ENCODE measurements around the gene CEMIP2.
A peak's percentile ranks its signal among the peaks of the same experiment; 100 is the strongest.
"Not testable (repeated sequence)": the region's sequence is repeated elsewhere in the genome, so short reads cannot be mapped to it uniquely, and the experiment has no call there.

The CEMIP2 gene

DNA sequence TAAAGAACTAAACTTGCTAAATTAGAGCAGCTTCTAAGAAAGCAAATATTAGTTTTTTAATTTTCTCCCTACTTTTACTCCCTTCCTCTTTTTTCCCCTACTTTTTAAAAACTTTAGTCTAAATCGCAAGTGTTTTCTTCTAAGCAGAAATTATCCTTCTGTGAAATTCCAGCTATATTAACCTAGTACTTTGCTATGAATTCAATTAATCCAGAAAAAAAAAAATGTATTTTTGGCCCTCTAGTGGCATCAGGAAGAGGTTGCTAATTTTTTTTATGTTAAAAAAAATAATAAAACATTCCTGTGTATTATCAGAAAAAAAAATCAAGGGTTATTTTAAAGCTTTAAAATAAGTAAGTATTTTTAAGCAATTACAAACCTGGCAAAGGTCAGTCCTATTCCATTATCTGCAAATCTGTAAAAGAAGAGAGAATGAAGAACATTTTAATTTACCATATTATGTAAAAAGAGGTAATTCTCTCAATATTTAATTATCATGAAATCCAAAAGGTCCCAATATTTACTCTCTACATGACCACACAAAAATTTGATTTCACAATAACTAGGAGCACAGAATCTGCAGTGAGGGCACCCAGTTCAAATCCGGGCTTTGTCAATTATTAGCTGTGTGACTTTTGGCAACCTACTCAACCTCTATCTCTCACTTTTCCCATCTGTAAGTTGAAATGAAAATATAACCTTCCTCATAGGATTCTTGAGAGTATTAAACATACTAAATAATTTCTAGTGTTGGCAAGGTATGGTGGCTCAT, 52.0 kb downstream of the CEMIP2 start:
- DNase-seq (ENCODE audit: low read depth in 2 of 2), result no peak

DNA sequence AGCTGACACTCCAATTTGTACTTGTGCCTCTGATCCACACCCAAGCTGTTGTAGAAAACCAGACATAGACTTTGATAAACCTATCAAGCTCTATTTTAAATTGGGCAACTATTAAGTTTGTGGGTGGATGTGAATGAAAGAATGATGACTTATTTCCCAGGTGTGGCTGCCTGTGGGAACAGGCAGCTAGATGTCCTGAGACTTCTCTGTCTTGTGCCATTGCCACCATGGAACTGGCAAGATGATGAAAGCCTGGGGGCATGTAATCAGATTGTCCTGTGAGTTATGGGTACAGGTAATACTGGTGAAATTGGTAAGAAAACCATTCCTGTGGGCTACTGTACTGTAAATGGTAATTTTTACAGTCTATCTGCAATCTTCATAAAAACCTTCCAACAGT, 57.5 kb downstream of the CEMIP2 start:
- no peak for DNase-seq (ENCODE audit: low read depth in 2 of 2)

DNA sequence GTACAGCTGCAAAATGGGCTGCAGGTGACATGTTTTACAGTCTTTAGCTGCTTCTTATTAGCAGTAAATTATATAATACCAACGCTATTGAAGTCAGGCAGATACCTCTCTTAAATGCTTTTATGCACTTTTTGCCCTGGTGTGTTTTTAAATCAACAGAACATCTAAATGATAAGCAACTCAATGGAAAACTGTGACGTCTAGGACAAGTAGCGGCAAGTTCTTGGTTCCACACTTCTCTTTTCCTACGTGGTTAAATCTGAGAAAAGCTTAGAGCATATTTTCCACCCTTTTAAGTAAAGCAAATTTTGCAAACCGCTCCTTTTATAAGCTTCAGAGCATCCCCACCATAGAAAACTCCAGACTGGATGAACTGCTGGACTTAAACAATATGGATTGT, 58.1 kb downstream of the CEMIP2 start:
- no peak for DNase-seq (ENCODE audit: low read depth in 2 of 2)

DNA sequence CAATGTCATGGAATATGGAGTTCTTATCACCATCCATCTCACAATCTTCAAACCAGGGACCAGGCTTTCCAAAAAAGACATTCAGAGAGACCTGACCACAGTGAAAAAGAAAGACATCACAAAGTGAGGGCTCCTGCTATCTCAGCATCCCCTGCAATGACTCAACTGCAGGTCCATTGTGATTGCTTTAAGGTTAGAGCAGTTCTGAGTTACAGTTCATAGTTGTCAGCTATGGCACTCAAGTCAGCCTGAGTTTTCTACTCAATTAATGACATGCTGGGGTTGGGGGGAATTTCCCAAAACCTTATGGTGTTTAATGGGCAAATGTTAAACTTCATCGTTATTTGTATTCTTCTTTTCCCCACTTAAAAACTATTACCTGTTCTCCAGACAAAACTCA, 58.9 kb downstream of the CEMIP2 start:
- no peak for DNase-seq (ENCODE audit: low read depth in 2 of 2)

DNA sequence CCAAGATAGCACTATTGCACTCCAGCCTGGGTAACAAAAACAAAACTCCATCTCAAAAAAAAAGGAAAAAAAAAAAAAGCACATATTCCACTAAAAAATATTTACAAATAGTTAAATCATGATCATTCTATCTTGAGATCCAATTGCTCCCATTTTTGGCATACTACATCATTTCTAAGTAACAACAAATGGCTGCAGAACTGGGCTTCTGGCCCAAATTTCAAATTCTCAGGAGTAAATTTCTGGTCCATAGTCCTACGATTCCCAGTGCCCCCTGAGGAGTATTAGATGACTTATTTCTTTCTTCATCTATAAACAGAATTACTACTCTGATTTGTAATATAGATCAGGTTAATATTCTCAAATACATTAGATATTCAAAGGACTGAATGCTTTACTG, 62.1 kb downstream of the CEMIP2 start:
- no peak for DNase-seq (ENCODE audit: low read depth in 2 of 2)

DNA sequence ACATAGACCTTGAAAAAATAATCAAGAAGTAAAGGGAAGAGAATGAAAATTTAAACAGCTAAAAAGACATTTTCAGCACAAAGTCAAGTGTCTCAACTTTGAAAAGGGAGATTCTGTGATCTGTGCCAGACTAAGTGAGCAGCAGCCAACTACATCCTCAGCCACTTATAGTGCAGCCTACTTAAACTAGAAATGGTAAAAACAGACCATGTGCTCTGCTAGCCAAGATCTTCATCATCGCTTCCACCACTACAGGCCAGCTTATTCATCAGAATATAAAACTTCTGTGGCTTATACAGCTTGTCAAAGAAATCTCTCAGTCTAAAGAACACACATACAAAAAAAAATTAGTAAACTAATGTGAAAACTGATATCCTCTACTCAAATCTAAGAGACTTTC, 63.5 kb downstream of the CEMIP2 start:
- DNase-seq (ENCODE audit: low read depth in 2 of 2), result no peak

DNA sequence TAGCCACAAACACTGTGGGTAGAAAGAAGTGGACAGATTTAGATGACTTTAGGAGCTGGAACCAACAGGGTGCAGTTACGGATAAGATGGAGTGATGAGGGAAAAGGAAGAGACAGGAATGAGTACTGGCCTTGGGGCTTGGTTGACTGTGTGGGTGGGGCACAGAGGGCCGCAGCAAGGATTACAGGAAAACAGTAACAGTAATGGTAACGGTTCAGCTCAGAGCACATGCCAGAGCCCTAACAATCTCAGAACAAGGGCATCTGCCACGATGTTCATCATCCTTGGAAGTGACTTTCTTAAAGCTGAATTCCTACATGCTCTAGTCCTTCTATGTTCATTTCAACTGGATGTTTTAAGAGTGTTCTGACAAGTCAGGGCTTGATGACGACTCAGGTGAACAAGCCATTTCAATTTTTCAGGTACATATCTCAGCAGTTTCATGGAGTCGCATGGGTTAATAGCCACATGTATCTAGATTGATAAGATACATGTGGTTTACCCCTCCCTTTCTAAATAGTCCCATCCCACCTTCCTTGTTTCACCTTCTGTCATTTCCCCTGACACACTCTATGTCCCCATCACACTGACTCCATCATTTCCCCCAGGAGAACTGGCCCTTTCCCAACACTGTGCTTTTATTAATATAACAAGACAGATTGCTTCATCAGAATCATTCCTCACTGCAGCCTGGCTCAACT, 65.0 kb downstream of the CEMIP2 start:
- no peak for DNase-seq (ENCODE audit: low read depth in 2 of 2)

DNA sequence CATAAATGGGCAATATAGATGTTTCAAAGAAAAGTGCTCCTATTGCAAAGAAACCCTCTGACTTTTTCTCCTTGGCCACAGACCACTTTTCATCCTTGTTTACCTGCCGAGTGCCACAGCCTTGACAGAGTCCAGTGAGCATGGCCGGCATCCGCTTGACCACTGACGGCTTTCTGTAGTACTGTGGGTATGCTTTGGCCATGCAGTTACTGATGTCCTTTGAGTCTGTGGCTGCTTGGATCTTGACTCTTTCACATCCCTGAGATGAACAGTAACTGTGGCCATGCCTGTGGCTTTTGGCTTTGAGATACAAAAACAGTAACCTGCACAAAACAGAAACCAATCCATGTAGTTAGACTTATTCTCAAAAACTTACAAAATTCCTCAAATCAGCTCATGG, 70.4 kb downstream of the CEMIP2 start:
- no peak for DNase-seq (ENCODE audit: low read depth in 2 of 2)

DNA sequence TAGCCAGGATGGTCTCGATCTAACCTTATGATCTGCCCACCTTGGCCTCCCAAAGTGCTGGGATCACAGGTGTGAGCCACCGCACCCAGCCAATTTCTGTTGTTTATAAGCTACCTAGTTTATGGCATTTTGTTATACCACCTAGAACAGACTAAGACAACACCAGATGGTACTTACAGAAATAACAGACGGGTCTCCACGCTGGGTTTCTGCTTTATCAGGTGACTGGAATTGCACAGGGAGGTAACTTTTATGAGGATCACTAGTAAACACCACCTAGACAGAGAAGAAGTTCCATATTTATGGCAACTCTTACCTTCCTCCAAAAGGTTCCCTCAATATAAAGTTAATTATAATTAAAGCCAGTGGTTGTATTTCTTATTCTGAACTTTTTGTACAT, 74.0 kb downstream of the CEMIP2 start:
- DNase-seq (ENCODE audit: low read depth in 2 of 2), result no peak

DNA sequence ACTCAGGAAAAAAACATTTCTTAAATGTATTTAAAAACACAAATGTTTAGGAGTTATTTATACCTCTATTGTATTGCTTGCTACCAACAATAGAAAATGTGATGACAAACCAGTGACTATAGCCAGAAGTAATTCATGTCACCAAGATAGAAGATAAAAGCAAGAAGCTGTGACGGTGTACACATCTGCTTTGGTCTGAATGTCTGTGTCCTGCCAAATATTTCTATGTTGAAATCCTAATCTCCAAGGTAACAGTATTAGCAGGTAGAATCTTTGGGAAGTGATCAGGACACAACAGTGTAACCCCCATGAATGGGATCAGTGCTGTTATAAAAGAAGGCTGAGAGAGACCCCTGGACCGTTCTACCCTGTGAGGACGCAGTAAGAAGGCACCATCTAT, 74.7 kb downstream of the CEMIP2 start:
- DNase-seq (ENCODE audit: low read depth in 2 of 2), result no peak

DNA sequence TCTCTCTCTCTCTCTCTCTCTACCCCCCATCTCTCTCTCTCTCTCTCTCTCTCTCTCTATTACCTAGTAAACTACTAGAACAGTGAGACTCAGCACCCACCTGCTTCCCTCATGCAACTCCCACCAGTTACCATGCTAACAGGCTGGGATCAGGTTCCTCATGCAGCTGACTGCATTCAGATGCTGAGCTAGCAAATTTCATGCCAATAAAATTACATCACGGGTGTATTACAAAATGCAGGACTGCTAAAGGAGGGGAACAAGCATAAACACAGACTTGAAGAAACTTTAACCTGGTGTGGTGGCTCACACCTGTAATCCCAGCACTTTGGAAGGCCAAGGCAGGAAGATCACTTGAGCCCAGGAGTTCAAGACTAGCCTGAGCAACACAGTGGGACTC, 76.0 kb downstream of the CEMIP2 start:
- DNase-seq (ENCODE audit: low read depth in 2 of 2), result no peak

DNA sequence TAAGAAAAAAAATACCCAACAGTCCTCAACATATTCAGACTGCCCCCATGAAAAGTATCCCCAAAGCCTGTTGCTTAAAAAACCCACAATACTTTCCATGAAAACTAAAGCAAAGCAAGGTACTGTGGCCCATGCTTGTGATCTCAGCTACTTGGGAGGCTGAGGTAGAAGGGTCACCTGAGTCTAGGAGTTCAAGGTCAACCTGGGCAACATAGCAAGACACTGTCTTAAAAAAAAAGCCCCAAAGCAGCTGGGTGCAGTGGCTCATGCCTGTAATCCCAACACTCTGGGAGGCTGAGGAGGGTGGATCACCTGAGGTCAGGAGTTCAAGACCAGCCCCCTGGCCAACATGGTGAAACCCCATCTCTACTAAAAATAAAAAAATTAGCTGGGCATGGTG, 76.7 kb downstream of the CEMIP2 start:
- not testable (repeated sequence) for DNase-seq (ENCODE audit: low read depth in 2 of 2)

DNA sequence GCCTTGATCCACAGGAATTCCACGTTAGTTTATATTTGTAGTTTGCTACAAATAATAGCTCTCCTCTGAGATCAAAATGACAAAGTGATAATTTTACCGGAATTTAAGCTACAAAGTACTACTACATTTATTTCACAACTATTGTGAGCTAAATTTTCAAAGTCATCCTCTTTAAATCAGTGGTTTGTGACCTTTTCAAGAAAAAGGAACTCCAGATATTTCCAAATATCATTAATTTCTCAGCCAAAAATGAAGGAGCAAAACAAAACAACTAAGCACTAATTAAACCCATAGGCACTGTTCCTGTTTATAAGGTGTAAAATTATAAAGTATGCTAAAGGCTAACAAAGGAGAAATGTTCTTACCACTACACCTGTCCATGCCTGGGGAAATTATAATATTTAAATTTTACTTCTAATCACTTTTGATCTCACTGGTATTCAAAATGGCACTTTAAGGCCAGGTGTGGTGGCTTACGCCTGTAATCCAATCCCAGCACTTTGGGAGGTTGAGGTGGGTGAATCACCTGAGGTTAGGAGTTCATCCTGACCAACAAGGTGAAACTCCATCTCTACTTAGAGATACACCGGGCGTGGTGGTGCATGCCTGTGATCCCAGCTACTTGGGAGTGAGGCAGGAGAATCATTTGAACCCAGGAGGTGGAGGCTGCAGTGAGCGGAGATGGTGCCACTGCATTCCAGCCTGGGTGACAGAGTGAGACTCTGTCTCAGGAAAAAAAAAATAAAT, 77.5 kb downstream of the CEMIP2 start:
- DNase-seq (ENCODE audit: low read depth in 2 of 2), result no peak

DNA sequence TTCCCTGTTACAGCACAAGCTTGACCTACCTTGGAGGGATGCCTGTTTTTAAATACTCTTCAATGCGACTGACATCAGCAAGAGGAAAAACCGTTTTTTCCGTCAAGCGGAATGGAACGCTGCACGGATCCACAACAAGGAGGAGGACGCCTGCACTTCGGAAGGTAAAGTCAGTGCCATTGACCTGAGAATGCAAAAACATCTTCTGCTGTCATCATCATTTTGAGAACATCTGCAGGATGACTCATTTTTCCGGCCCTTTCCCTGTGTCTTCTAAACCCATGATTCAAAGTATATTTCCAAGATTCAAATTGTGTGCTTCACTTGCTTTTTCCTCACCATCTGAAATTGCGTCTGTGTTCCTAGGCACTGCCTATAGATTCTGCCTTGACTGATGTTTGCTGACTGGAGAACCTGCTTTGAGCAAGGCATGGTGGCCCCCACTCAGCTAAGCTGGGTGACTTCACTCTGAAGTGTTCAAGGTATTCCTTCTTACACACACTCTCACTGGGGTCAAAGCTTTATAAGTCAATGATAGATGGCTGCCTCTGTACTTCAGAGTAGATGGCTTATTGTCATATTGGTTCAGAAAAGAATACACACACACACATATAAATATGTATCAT, 78.1 kb downstream of the CEMIP2 start:
- DNase-seq (ENCODE audit: low read depth in 2 of 2), result no peak

DNA sequence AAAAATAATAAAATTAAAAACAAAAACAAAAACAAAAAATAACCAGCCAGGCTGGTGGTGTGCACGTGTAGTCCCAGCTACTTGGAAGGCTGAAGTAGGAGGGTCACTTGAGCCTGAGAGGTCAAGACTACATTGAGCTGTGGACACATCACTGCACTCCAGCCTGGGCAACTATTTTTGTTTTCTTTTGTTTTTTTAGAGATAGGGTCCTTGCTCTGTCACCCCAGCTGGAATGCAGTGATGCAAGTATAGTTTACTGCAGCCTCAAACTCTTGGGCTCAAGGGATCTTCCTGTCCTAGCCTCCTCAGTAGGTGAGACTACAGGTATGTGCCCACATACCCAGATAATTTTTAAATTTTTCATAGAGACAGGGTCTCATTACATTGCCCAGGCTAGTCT, 80.6 kb downstream of the CEMIP2 start:
- DNase-seq (ENCODE audit: low read depth in 2 of 2), result no peak

DNA sequence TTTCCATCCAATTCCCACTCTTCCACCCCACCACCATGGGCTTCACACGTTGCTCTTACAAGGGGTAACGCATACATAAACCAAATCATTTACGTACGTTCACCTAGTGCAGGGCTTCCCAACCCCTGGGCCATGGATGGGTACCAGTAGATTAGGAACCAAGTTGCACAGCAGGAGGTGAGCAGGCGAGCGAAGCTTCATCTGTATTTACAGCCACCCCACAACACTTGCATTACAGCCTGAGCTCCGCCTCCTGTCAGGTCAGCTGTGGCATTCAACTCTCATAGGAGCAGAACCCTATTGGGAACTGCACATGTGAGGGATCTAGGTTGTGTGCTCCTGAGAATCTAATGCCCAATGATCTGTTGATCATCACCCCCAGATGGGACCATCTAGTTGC, 82.3 kb downstream of the CEMIP2 start:
- no peak for DNase-seq (ENCODE audit: low read depth in 2 of 2)

DNA sequence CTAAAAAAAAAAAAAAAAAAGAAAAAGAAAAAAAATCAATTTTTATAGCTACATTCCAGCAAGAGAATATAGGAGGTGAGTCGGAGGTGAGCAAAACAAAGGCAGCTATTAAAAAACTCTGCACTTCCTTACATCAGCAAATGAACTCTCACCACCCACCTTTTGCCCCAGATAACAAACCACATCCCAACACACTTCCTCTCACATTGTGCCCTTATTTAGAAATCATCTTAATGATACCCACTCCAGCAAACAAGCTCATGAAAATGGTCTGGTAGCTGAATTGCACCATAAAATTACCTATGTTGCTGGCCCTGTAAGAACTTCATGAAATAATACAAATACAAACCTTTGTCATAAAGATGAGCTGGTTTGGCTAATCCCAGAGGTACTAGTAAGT, 82.9 kb downstream of the CEMIP2 start:
- no peak for DNase-seq (ENCODE audit: low read depth in 2 of 2)

DNA sequence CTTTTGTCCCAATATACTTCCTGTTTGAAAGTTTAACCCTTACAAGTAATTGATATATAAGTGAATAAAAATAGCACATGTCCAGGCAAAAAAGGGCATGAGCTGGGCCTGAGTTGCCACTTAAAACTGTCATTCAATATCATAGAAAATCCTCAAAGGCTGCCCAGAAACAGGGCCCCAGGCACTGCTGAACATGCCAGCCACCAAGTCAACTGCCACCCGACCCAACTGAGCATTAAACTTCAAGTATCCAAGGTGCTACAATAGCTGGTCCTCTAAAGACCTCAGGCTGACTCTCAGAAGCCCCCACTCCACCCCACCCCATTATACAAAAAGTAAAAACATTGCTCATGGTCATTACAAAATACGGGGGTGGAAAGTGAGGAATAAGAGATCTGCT, 83.7 kb downstream of the CEMIP2 start:
- DNase-seq (ENCODE audit: low read depth in 2 of 2), result no peak

DNA sequence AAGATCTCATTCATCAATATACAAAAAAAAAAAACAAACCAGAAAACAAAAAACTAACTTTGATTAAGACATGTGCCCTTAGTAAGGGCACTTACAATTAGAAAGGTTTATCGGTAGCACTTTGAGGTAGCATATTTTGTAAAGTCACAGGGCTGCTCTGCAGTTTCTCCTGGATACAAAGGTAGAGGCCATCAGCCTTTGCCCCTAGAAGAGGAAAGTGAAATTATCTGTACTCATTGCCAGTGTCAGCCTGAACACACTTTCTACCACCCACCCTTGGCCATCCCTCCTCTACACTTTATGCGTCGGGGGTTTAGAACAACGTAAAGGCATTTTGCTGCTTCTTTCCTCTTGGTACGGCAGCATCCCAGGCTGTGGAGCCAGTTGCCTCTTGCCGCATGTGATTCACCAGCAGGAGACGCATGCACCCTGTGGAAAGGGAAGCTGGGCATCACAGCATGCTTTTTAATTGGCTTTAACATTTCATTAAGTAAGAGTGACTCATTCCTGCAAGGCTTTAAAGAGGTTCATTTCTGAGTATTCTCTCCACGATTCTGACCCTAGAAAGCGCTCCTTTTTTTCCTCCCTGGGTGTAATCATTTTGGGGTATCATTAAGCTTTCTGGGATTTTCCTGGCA, 84.6 kb downstream of the CEMIP2 start:
- peak; percentile 31 to 44 for DNase-seq (ENCODE audit: low read depth in 2 of 2)

DNA sequence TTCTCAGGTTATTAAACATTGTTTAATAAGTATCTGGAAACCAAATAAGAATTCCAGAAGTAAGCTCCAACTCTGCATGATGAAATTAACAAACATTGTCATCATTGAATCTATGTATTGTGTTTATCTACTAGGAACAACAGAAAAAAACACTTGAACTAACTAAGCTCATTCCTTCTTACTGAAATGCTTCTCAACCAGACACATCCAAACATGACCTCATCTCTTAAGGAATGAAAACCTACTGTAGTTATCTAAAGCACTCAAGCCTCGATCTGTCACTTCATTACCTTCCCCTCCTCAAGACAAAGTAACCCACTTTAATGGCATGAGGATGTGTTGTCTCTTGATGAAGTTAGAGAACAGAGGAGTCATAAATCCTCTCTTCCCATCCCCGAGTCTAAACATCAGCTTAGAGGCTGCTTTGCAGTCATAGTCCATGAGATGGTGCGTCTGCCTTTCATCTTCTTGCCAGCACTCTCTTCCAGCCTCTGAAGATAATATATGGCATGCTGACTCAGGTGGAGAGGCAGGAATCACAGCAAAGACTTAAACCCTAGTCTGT, 86.5 kb downstream of the CEMIP2 start:
- DNase-seq (ENCODE audit: low read depth in 2 of 2), result peak; percentile 36 to 42

DNA sequence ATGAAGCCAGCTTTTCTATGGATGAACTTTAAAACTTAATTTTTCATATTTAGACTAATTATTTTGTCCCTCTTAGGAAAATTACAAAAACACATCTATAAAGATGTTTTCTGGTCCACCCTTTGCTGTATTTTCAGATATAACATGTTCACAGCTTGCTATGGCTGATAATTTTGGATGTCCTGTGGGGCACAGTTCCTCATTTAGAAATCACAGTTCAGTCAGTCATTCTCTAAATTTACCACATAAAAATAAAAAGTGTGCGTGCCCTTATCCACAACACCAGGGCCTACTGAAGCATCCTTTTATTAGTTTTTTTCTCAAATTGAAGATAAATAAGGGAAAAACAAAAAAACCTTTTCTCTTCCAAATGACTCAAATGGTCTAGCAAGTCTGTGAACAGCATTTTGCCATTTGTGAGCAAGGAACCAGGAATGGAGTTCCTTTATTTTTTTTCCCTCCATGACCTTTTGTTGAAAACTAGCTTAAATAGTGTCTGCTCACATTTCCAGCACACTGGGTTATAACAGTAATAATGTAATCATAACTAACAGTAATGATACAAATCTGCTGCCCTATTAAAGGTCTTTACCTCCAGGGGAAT, 87.1 kb downstream of the CEMIP2 start:
- no peak for DNase-seq (ENCODE audit: low read depth in 2 of 2)

Measured in fibroblast of skin of left quadriceps (primary cell).